Skeletal muscle cell (primary cell): ENCODE results near the gene XIRP1.

ENCODE experiments used
- DNase-seq: peaks from one replicate; pipeline ENCODE4 v3.0.0-alpha.2; 2010; ENCODE audit warnings: low read depth
- H3K4me3 ChIP-seq: 2 replicates; pipeline ENCODE4 v1.5.1; 2011; ENCODE audit warnings: low read depth, mild to moderate bottlenecking, control low read depth, low read length, moderate library complexity

Gene XIRP1

GRCh38 chr3:39149059-39149455 is 43.3 kb downstream of the XIRP1 start:
- no peak for DNase-seq
- no peak overlapping the region for H3K4me3 ChIP-seq

- peak overlapping the region; percentile 9 for H3K4me3 ChIP-seq
- DNase-seq = no peak
Observed at GRCh38 chr3:39148435-39149058, 43.8 kb downstream of the XIRP1 start.

- DNase-seq = no peak
- peak overlapping the region; percentile 9 for H3K4me3 ChIP-seq
Observed at GRCh38 chr3:39147711-39148434, 44.5 kb downstream of the XIRP1 start.

GRCh38 chr3:39146611-39147591 is 45.5 kb downstream of the XIRP1 start:
- H3K4me3 ChIP-seq = no peak overlapping the region
- peak; percentile 98 for DNase-seq

- no peak overlapping the region for H3K4me3 ChIP-seq
- no peak for DNase-seq
Observed at GRCh38 chr3:39146083-39146501, 46.3 kb downstream of the XIRP1 start.

- H3K4me3 ChIP-seq = no peak overlapping the region
- DNase-seq = no peak
Observed at GRCh38 chr3:39144748-39145380, 47.5 kb downstream of the XIRP1 start.

- no peak overlapping the region for H3K4me3 ChIP-seq
- no peak for DNase-seq
Observed at GRCh38 chr3:39144095-39144747, 48.2 kb downstream of the XIRP1 start.

- DNase-seq = no peak
- H3K4me3 ChIP-seq = no peak overlapping the region
Observed at GRCh38 chr3:39143051-39143885, 49.1 kb downstream of the XIRP1 start.

GRCh38 chr3:39142067-39142466 is 50.3 kb downstream of the XIRP1 start:
- no peak for DNase-seq
- H3K4me3 ChIP-seq = no peak overlapping the region

GRCh38 chr3:39141171-39141995 is 51.0 kb downstream of the XIRP1 start:
- no peak overlapping the region for H3K4me3 ChIP-seq
- no peak for DNase-seq

GRCh38 chr3:39140341-39140971 is 51.9 kb downstream of the XIRP1 start:
- H3K4me3 ChIP-seq = no peak overlapping the region
- no peak for DNase-seq

- H3K4me3 ChIP-seq = no peak overlapping the region
- no peak for DNase-seq
Observed at GRCh38 chr3:39139442-39139841, 53.0 kb downstream of the XIRP1 start.

- no peak overlapping the region for H3K4me3 ChIP-seq
- DNase-seq = no peak
Observed at GRCh38 chr3:39138804-39139415, 53.5 kb downstream of the XIRP1 start.

- no peak overlapping the region for H3K4me3 ChIP-seq
- DNase-seq = no peak
Observed at GRCh38 chr3:39137991-39138803, 54.2 kb downstream of the XIRP1 start.

GRCh38 chr3:39137435-39137936 is 54.9 kb downstream of the XIRP1 start:
- no peak for DNase-seq
- H3K4me3 ChIP-seq = no peak overlapping the region
